CD14-positive monocyte (primary cell): ENCODE data around the gene CD81. TPM values are rescaled to one million over a fixed set of nuclear protein-coding genes. Genes with fewer than 3 reads are reported as not detected.
A peak's percentile ranks its signal among the peaks of the same experiment; 100 is the strongest.

Experiments
- DNase-seq, 3 donors: peaks; one replicate each; pipeline ENCODE4 v3.0.0-alpha.2; 2011 to 2022
- H2AFZ ChIP-seq: 2 replicates; pipeline ENCODE4 v1.6.0; 2012; ENCODE audit warnings: mild to moderate bottlenecking, low read depth, low read length, inconsistent platforms; ENCODE audit not compliant: insufficient read depth, poor library complexity, severe bottlenecking
- H3K27ac ChIP-seq, 2 donors: 1 replicate in 1 of 2; 2 replicates in 1 of 2; pipeline ENCODE4 v1.5.1; 2012 to 2013; ENCODE audit warnings: low read length in 2 of 2, control low read depth in 1 of 2, inconsistent platforms in 1 of 2, low read depth in 1 of 2, mild to moderate bottlenecking in 1 of 2
- H3K27me3 ChIP-seq, 2 donors: one replicate each; pipeline versions ENCODE4 v1.6.0 to v1.6.1; 2011 to 2013; ENCODE audit warnings: low read length in 2 of 2; ENCODE audit not compliant: control insufficient read depth in 2 of 2, insufficient read depth in 2 of 2
- H3K36me3 ChIP-seq, 2 donors: replicated peaks in 1 of 2; 1 replicate in 1 of 2; 2 replicates in 1 of 2; pipeline versions ENCODE4 v1.5.1 to v1.6.1; 2012 to 2013; ENCODE audit warnings: low read length in 2 of 2, control low read depth in 1 of 2, inconsistent platforms in 1 of 2, mild to moderate bottlenecking in 1 of 2; ENCODE audit not compliant: insufficient read depth in 2 of 2, control insufficient read depth in 1 of 2
- H3K4me1 ChIP-seq, 2 donors: 1 replicate in 1 of 2; 2 replicates in 1 of 2; pipeline versions ENCODE4 v1.5.1 to v1.6.1; 2012 to 2013; ENCODE audit warnings: low read length in 2 of 2, control low read depth in 1 of 2, inconsistent platforms in 1 of 2, mild to moderate bottlenecking in 1 of 2, moderate library complexity in 1 of 2; ENCODE audit not compliant: insufficient read depth in 2 of 2, control insufficient read depth in 1 of 2
- H3K4me2 ChIP-seq: replicated peaks from 2 replicates; pipeline ENCODE3; 2012; ENCODE audit warnings: low read length, moderate library complexity, mild to moderate bottlenecking; ENCODE audit not compliant: poor library complexity, severe bottlenecking; ENCODE audit errors: extremely low read depth
- H3K4me3 ChIP-seq, 3 experiments: fragments of 200-600 bp in 1 of 3; sonication (generic) in 1 of 3; replicated peaks in 1 of 3; 1 replicate in 2 of 3; 2 replicates in 1 of 3; pipeline ENCODE4 v1.5.1; 2011 to 2013; ENCODE audit warnings: low read length in 3 of 3, mild to moderate bottlenecking in 3 of 3, control low read depth in 2 of 3, low read depth in 2 of 3, inconsistent platforms in 1 of 3, moderate library complexity in 1 of 3
- H3K79me2 ChIP-seq: 2 replicates; pipeline ENCODE4 v1.6.0; 2012; ENCODE audit warnings: mild to moderate bottlenecking, control low read depth, inconsistent platforms, low read length, moderate library complexity; ENCODE audit not compliant: insufficient read depth
- H3K9ac ChIP-seq: 2 replicates; pipeline ENCODE4 v1.6.0; 2017; ENCODE audit warnings: low read length, mild to moderate bottlenecking; ENCODE audit not compliant: insufficient read depth, poor library complexity, severe bottlenecking
- H3K9me3 ChIP-seq, 2 donors: replicated peaks in 1 of 2; 1 replicate in 1 of 2; 2 replicates in 1 of 2; pipeline versions ENCODE4 v1.5.1 to v1.6.1; 2012 to 2013; ENCODE audit warnings: low read length in 2 of 2, control low read depth in 1 of 2; ENCODE audit not compliant: control insufficient read depth in 1 of 2, insufficient read depth in 1 of 2
- H4K20me1 ChIP-seq: 2 replicates; pipeline ENCODE4 v1.6.0; 2012; ENCODE audit warnings: mild to moderate bottlenecking, low read length, control low read depth, moderate library complexity; ENCODE audit not compliant: insufficient read depth
- H3K27ac Mint-ChIP-seq, 7 donors: one replicate each; pipeline ENCODE4 v1.8.0; 2020; ENCODE audit warnings: mild to moderate bottlenecking in 7 of 7, mixed read lengths in 7 of 7, moderate library complexity in 6 of 7, inconsistent platforms in 2 of 7
- H3K27me3 Mint-ChIP-seq, 3 donors: one replicate each; pipeline ENCODE4 v1.8.0; 2021 to 2022; ENCODE audit warnings: low read depth in 3 of 3, mild to moderate bottlenecking in 3 of 3, mixed read lengths in 3 of 3, moderate library complexity in 3 of 3, inconsistent platforms in 1 of 3
- H3K36me3 Mint-ChIP-seq, 2 donors: one replicate each; pipeline ENCODE4 v1.8.0; 2020; ENCODE audit warnings: mixed read lengths in 2 of 2, inconsistent platforms in 1 of 2, mild to moderate bottlenecking in 1 of 2
- H3K4me1 Mint-ChIP-seq: one replicate; pipeline ENCODE4 v1.8.0; 2020; ENCODE audit warnings: mild to moderate bottlenecking, mixed read lengths
- H3K4me3 Mint-ChIP-seq, 2 donors: one replicate each; pipeline ENCODE4 v1.8.0; 2020; ENCODE audit warnings: mild to moderate bottlenecking in 2 of 2, mixed read lengths in 2 of 2, moderate library complexity in 1 of 2
- H3K9me3 Mint-ChIP-seq, 7 donors: one replicate each; pipeline ENCODE4 v1.8.0; 2020 to 2022; ENCODE audit warnings: mixed read lengths in 7 of 7, mild to moderate bottlenecking in 6 of 7, moderate library complexity in 6 of 7, inconsistent platforms in 2 of 7
- WGBS: methylation state at CpG from one replicate; pipeline ENCODE4 v1.1.5; 2013; ENCODE audit warnings: missing lambda C conversion rate; ENCODE audit not compliant: insufficient coverage; 5-methylcytosine and 5-hydroxymethylcytosine counted together
- intact Hi-C, 2 donors: fragments of 100-400 bp; cut with micrococcal nuclease; formaldehyde crosslinking; loops; one replicate each; pipeline versions ENCODE4 v1.15.0 to v1.15.1; 2023
- polyA plus RNA-seq, 3 donors: library from polyadenylated mRNA; depleted of rRNA in 1 of 3; unstranded in 2 of 3; stranded (reverse) in 1 of 3; fragments of 300-500 nt in 2 of 3; fragments of >200 nt in 1 of 3; fragmentation: Illumina TruSeq in 2 of 3; gene quantifications; 1 replicate in 2 of 3; 2 replicates in 1 of 3; pipeline ENCODE4 v1.2.3, GENCODE V29; 2012 to 2021
- TF ChIP-seq, protein P1 (sequence below): fragments of 200-600 bp; IDR thresholded peaks from one replicate; pipeline ENCODE4 v1.8.0; 2022; ENCODE audit warnings: antibody characterized with exemption, mild to moderate bottlenecking

CD81 gene
- polyA plus RNA-seq, 3 donors: 3.2 to 74.9 (median 12.3) TPM

DNA sequence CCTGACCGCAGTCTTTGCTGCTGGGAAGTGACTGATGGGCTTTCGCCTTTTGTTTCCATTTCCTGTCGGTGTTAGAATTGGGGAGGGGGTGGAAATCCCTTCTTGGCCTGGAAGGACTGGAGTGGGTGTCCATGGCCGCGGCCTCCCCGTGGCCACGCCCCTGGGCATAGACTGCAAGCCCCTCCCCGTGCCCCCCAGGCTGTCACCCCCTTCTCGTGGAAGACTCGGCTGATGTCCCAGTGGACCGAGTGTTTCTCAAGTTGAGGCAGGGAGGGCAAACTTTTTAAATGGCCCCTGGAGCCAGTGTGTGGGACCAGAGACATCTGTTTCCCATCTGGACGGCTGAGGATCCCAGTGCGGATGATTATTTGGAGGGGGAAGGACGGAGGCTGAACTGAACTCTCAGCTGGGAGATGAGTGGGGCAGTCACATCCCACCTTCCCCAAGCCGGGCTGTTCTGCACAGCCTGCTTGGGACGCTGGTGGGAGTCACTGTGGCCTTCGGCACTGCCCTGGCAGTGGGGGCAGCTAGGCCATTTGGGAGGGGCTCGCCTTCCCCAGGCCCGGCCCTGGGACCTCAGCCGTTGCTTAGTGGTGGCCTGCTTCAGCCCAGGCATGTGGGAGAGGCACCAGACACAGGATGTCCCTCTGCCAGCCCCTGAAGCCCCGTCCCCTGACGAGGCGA lies 1.6 kb downstream of the CD81 start:
- TF ChIP-seq, protein P1, sequence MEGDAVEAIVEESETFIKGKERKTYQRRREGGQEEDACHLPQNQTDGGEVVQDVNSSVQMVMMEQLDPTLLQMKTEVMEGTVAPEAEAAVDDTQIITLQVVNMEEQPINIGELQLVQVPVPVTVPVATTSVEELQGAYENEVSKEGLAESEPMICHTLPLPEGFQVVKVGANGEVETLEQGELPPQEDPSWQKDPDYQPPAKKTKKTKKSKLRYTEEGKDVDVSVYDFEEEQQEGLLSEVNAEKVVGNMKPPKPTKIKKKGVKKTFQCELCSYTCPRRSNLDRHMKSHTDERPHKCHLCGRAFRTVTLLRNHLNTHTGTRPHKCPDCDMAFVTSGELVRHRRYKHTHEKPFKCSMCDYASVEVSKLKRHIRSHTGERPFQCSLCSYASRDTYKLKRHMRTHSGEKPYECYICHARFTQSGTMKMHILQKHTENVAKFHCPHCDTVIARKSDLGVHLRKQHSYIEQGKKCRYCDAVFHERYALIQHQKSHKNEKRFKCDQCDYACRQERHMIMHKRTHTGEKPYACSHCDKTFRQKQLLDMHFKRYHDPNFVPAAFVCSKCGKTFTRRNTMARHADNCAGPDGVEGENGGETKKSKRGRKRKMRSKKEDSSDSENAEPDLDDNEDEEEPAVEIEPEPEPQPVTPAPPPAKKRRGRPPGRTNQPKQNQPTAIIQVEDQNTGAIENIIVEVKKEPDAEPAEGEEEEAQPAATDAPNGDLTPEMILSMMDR: no peak
- Histone ChIP-seq H3K36me3 (no peaks in the 10 kb centered on the region), H3K4me3 (peak overlapping the region; percentile 53 to 81 (median 58)), H3K4me1 (peaks cover 58 to 65% of the 10 kb centered on the region in 2 donors), H3K9me3 (no peaks in the 10 kb centered on the region), H3K79me2 (peaks cover 34% of the 10 kb centered on the region), H4K20me1 (peaks cover 56% of the 10 kb centered on the region), H3K9ac (peak overlapping the region; percentile 68), H3K4me2 (peak overlapping the region; percentile 92), H3K27me3 (peaks cover 0 to 12% of the 10 kb centered on the region in 2 donors), H2AFZ (peak overlapping the region; percentile 78), H3K27ac (no peak overlapping the region)
- H3K27me3 Mint-ChIP-seq: peaks cover 19 to 32% (median 22%) of the 10 kb centered on the region in 3 donors
- intact Hi-C loops: no loop called here
- peaks cover 0 to 3% (median 0%) of the 10 kb centered on the region in 7 donors for H3K9me3 Mint-ChIP-seq
- DNase-seq: no peak
- peaks cover 50% of the 10 kb centered on the region for H3K4me1 Mint-ChIP-seq
- peak overlapping the region; percentile 82 to 89 for H3K4me3 Mint-ChIP-seq
- H3K27ac Mint-ChIP-seq: peak overlapping the region in 2 of 7 donors; percentile 50 to 51
- WGBS: 52% methylated on average over 18 of the region's 23 CpGs
- peaks cover 0 to 5% of the 10 kb centered on the region in 2 donors for H3K36me3 Mint-ChIP-seq

DNA sequence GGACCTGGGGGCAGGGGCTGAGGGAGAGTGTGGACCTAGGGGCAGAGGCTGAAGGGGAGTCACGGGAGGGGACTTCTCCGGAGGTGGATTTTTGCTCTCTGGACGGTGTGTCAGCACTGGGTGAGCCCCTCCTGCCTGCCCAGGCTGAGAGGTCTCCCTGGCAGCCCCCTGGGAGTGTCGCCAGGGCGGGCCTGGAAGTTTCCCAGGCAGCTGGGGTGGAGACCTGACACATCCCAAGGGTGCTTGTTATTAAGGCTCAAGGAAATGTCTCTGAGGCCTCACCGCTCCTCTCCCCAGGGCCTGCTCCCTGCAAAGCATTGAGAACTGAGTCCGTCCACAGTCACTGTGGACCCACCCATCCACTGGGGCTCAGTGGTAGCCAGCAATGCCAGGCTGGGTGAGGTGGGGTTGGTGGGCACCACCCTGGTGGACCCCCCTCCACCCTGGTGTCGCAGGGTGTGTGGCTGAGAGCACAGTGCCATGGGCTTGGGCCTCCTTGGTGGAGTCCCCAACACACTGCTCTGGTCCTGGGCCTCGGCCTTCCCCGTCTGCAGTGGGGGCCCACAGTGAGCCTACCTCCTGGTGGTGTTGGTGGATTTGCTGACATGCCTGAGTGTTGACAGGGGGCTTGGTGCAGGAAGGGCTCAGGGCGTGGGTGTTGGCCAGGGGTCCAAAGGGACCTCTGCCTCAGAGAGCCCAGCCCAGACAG lies 2.5 kb downstream of the CD81 start:
- Mint-ChIP-seq H3K27me3 (peaks cover 21 to 29% (median 22%) of the 10 kb centered on the region in 3 donors), H3K4me1 (peaks cover 55% of the 10 kb centered on the region), H3K36me3 (peaks cover 0 to 5% of the 10 kb centered on the region in 2 donors), H3K4me3 (no peak overlapping the region), H3K9me3 (peaks cover 0 to 3% (median 0%) of the 10 kb centered on the region in 7 donors), H3K27ac (peak overlapping the region in 1 of 7 donors; percentile 80)
- no peak overlapping the region for H3K4me3 ChIP-seq
- TF ChIP-seq, protein P1: no peak
- H3K9me3 ChIP-seq: no peaks in the 10 kb centered on the region
- peak overlapping the region; percentile 52 for H3K4me2 ChIP-seq
- WGBS: 89% methylated on average over 7 of the region's 11 CpGs
- intact Hi-C loops: no loop called here
- peaks cover 39% of the 10 kb centered on the region for H3K79me2 ChIP-seq
- peak overlapping the region; percentile 21 for H3K9ac ChIP-seq
- peaks cover 60 to 69% of the 10 kb centered on the region in 2 donors for H3K4me1 ChIP-seq
- no peaks in the 10 kb centered on the region for H3K36me3 ChIP-seq
- H4K20me1 ChIP-seq: peaks cover 62% of the 10 kb centered on the region
- no peak overlapping the region for H2AFZ ChIP-seq
- H3K27me3 ChIP-seq: peaks cover 0 to 12% of the 10 kb centered on the region in 2 donors
- H3K27ac ChIP-seq: no peak overlapping the region
- no peak for DNase-seq
